Measurements from ENCODE around the gene CAMKMT.

Gene CAMKMT

GRCh38 chr2:44767691-44768090 is 405.9 kb downstream of the CAMKMT start:
- Mint-ChIP-seq H3K9me3 (no peaks in the 10 kb centered on the region), H3K4me3 (no peak overlapping the region), H3K4me1 (ENCODE audit: low read depth) (no peaks in the 10 kb centered on the region), H3K27ac (no peak overlapping the region), H3K36me3 (ENCODE audit: low read depth) (peaks cover 6% of the 10 kb centered on the region), H3K27me3 (peaks cover 14% of the 10 kb centered on the region)
- DNase-seq: no peak

- no peaks in the 10 kb centered on the region for H3K4me1 Mint-ChIP-seq (ENCODE audit: low read depth)
- peaks cover 6% of the 10 kb centered on the region for H3K36me3 Mint-ChIP-seq (ENCODE audit: low read depth)
- no peak overlapping the region for H3K27ac Mint-ChIP-seq
- H3K9me3 Mint-ChIP-seq: no peaks in the 10 kb centered on the region
- H3K4me3 Mint-ChIP-seq: no peak overlapping the region
- DNase-seq: no peak
- peaks cover 14% of the 10 kb centered on the region for H3K27me3 Mint-ChIP-seq
Observed at GRCh38 chr2:44768438-44769236, 406.9 kb downstream of the CAMKMT start.

GRCh38 chr2:44769349-44770011 is 407.7 kb downstream of the CAMKMT start:
- H3K27ac Mint-ChIP-seq: no peak overlapping the region
- H3K9me3 Mint-ChIP-seq: no peaks in the 10 kb centered on the region
- no peak for DNase-seq
- peaks cover 14% of the 10 kb centered on the region for H3K27me3 Mint-ChIP-seq
- H3K4me1 Mint-ChIP-seq (ENCODE audit: low read depth): no peaks in the 10 kb centered on the region
- no peak overlapping the region for H3K4me3 Mint-ChIP-seq
- H3K36me3 Mint-ChIP-seq (ENCODE audit: low read depth): peaks cover 6% of the 10 kb centered on the region

GRCh38 chr2:44770221-44771195 is 408.8 kb downstream of the CAMKMT start:
- Mint-ChIP-seq H3K27me3 (peaks cover 14% of the 10 kb centered on the region), H3K4me3 (no peak overlapping the region), H3K9me3 (no peaks in the 10 kb centered on the region), H3K4me1 (ENCODE audit: low read depth) (no peaks in the 10 kb centered on the region), H3K36me3 (ENCODE audit: low read depth) (peaks cover 6% of the 10 kb centered on the region), H3K27ac (no peak overlapping the region)
- DNase-seq: no peak

GRCh38 chr2:44771522-44771921 is 409.8 kb downstream of the CAMKMT start:
- peaks cover 6% of the 10 kb centered on the region for H3K36me3 Mint-ChIP-seq (ENCODE audit: low read depth)
- no peaks in the 10 kb centered on the region for H3K9me3 Mint-ChIP-seq
- no peak overlapping the region for H3K4me3 Mint-ChIP-seq
- peaks cover 14% of the 10 kb centered on the region for H3K27me3 Mint-ChIP-seq
- DNase-seq: no peak
- no peak overlapping the region for H3K27ac Mint-ChIP-seq
- no peaks in the 10 kb centered on the region for H3K4me1 Mint-ChIP-seq (ENCODE audit: low read depth)

GRCh38 chr2:44772131-44772530 is 410.4 kb downstream of the CAMKMT start:
- Mint-ChIP-seq H3K36me3 (ENCODE audit: low read depth) (peaks cover 6% of the 10 kb centered on the region), H3K4me3 (no peak overlapping the region), H3K9me3 (no peaks in the 10 kb centered on the region), H3K27me3 (peaks cover 13% of the 10 kb centered on the region), H3K27ac (no peak overlapping the region), H3K4me1 (ENCODE audit: low read depth) (no peaks in the 10 kb centered on the region)
- no peak for DNase-seq

GRCh38 chr2:44772669-44773378 is 411.1 kb downstream of the CAMKMT start:
- Mint-ChIP-seq H3K9me3 (no peaks in the 10 kb centered on the region), H3K27ac (no peak overlapping the region), H3K27me3 (peaks cover 7% of the 10 kb centered on the region), H3K36me3 (ENCODE audit: low read depth) (peaks cover 6% of the 10 kb centered on the region), H3K4me1 (ENCODE audit: low read depth) (peaks cover 6% of the 10 kb centered on the region), H3K4me3 (no peak overlapping the region)
- no peak for DNase-seq

- Mint-ChIP-seq H3K27me3 (no peaks in the 10 kb centered on the region), H3K27ac (no peak overlapping the region), H3K4me3 (no peak overlapping the region), H3K36me3 (ENCODE audit: low read depth) (peaks cover 13% of the 10 kb centered on the region), H3K4me1 (ENCODE audit: low read depth) (peaks cover 8% of the 10 kb centered on the region), H3K9me3 (no peaks in the 10 kb centered on the region)
- no peak for DNase-seq
Observed at GRCh38 chr2:44774826-44775492, 413.2 kb downstream of the CAMKMT start.

GRCh38 chr2:44777036-44777435 is 415.3 kb downstream of the CAMKMT start:
- H3K9me3 Mint-ChIP-seq: peaks cover 3% of the 10 kb centered on the region
- H3K4me3 Mint-ChIP-seq: no peak overlapping the region
- peaks cover 14% of the 10 kb centered on the region for H3K36me3 Mint-ChIP-seq (ENCODE audit: low read depth)

GRCh38 chr2:44777537-44777936 is 415.8 kb downstream of the CAMKMT start:
- H3K36me3 Mint-ChIP-seq (ENCODE audit: low read depth): peaks cover 12% of the 10 kb centered on the region
- no peak overlapping the region for H3K27ac Mint-ChIP-seq
- peaks cover 8% of the 10 kb centered on the region for H3K4me1 Mint-ChIP-seq (ENCODE audit: low read depth)
- DNase-seq: no peak
- no peaks in the 10 kb centered on the region for H3K27me3 Mint-ChIP-seq
- peaks cover 3% of the 10 kb centered on the region for H3K9me3 Mint-ChIP-seq
- H3K4me3 Mint-ChIP-seq: no peak overlapping the region

More at GRCh38 chr2:44777036-44777435, 415.3 kb downstream of the CAMKMT start:
- Mint-ChIP-seq H3K27ac (no peak overlapping the region), H3K27me3 (no peaks in the 10 kb centered on the region), H3K4me1 (ENCODE audit: low read depth) (peaks cover 8% of the 10 kb centered on the region)
- no peak for DNase-seq

GRCh38 chr2:44778221-44778654 is 416.5 kb downstream of the CAMKMT start:
- H3K27ac Mint-ChIP-seq: no peak overlapping the region
- DNase-seq: no peak
- H3K4me3 Mint-ChIP-seq: no peak overlapping the region
- H3K9me3 Mint-ChIP-seq: peaks cover 3% of the 10 kb centered on the region
- H3K36me3 Mint-ChIP-seq (ENCODE audit: low read depth): peaks cover 12% of the 10 kb centered on the region
- H3K27me3 Mint-ChIP-seq: no peaks in the 10 kb centered on the region
- H3K4me1 Mint-ChIP-seq (ENCODE audit: low read depth): peaks cover 8% of the 10 kb centered on the region

- Mint-ChIP-seq H3K4me3 (no peak overlapping the region), H3K9me3 (peaks cover 3% of the 10 kb centered on the region), H3K27me3 (no peaks in the 10 kb centered on the region), H3K27ac (no peak overlapping the region), H3K36me3 (ENCODE audit: low read depth) (peaks cover 12% of the 10 kb centered on the region), H3K4me1 (ENCODE audit: low read depth) (peaks cover 8% of the 10 kb centered on the region)
- no peak for DNase-seq
Observed at GRCh38 chr2:44778671-44779476, 417.1 kb downstream of the CAMKMT start.

- H3K27ac Mint-ChIP-seq: no peak overlapping the region
- H3K4me3 Mint-ChIP-seq: no peak overlapping the region
- peaks cover 12% of the 10 kb centered on the region for H3K36me3 Mint-ChIP-seq (ENCODE audit: low read depth)
- H3K9me3 Mint-ChIP-seq: peaks cover 3% of the 10 kb centered on the region
- H3K4me1 Mint-ChIP-seq (ENCODE audit: low read depth): peaks cover 8% of the 10 kb centered on the region
- H3K27me3 Mint-ChIP-seq: no peaks in the 10 kb centered on the region
- DNase-seq: no peak
Observed at GRCh38 chr2:44779793-44780192, 418.0 kb downstream of the CAMKMT start.

Measured in activated T-cell treated with anti-CD3 and anti-CD28 coated beads, Interleukin-2, amount 50 U/mL, for 24 hours (primary cell).